ENCODE results near the gene MRPL30.
A peak's percentile ranks its signal among the peaks of the same experiment; 100 is the strongest.

MRPL30 gene

GRCh38 chr2:99159594-99159993 is 21.4 kb upstream of the MRPL30 start:
- TF ChIP-seq CTCF (IDR thresholded peaks at IDR 0.05; ENCODE audit: borderline replicate concordance, insufficient read depth, low read depth, low read length), result no peak
- H3K4me3 ChIP-seq (ENCODE audit: low read depth, low read length), result no peak overlapping the region

- TF ChIP-seq CTCF (IDR thresholded peaks at IDR 0.05; ENCODE audit: borderline replicate concordance, insufficient read depth, low read depth, low read length), result no peak
- H3K4me3 ChIP-seq (ENCODE audit: low read depth, low read length), result no peak overlapping the region
These were observed 14.8 kb upstream of the MRPL30 start for GRCh38 chr2:99166218-99166617.

- TF ChIP-seq CTCF (IDR thresholded peaks at IDR 0.05; ENCODE audit: borderline replicate concordance, insufficient read depth, low read depth, low read length), result no peak
- no peak overlapping the region for H3K4me3 ChIP-seq (ENCODE audit: low read depth, low read length)
These were observed 11.4 kb upstream of the MRPL30 start for GRCh38 chr2:99169534-99169933.

GRCh38 chr2:99171377-99172140 is 9.4 kb upstream of the MRPL30 start:
- no peak for TF ChIP-seq CTCF (IDR thresholded peaks at IDR 0.05; ENCODE audit: borderline replicate concordance, insufficient read depth, low read depth, low read length)
- no peak overlapping the region for H3K4me3 ChIP-seq (ENCODE audit: low read depth, low read length)

- peak overlapping the region; percentile 68 for H3K4me3 ChIP-seq (ENCODE audit: low read depth, low read length)
- no peak for TF ChIP-seq CTCF (IDR thresholded peaks at IDR 0.05; ENCODE audit: borderline replicate concordance, insufficient read depth, low read depth, low read length)
These were observed 628 bp downstream of the MRPL30 start for GRCh38 chr2:99181624-99182000.

- H3K4me3 ChIP-seq (ENCODE audit: low read depth, low read length), result no peak overlapping the region
- no peak for TF ChIP-seq CTCF (IDR thresholded peaks at IDR 0.05; ENCODE audit: borderline replicate concordance, insufficient read depth, low read depth, low read length)
These were observed 2.0 kb downstream of the MRPL30 start for GRCh38 chr2:99183025-99183424.

- TF ChIP-seq CTCF (IDR thresholded peaks at IDR 0.05; ENCODE audit: borderline replicate concordance, insufficient read depth, low read depth, low read length), result no peak
- H3K4me3 ChIP-seq (ENCODE audit: low read depth, low read length), result no peak overlapping the region
These were observed 3.8 kb downstream of the MRPL30 start for GRCh38 chr2:99184811-99185210.

All from GM12875 (cell line).